H1 (cell line): ENCODE measurements around the gene RIPK4. TPM values are rescaled to one million over a fixed set of nuclear protein-coding genes. Genes with fewer than 3 reads are reported as not detected.

ENCODE experiments used
- HDAC2 ChIP-seq, 2 experiments: fragments of 300-600 bp in 1 of 2; sonication (generic) in 1 of 2; IDR thresholded peaks; 2 replicates each; pipeline ENCODE4 v1.6.1; 2011 to 2012; ENCODE audit warnings: low read depth in 2 of 2, low read length in 2 of 2, mild to moderate bottlenecking in 2 of 2, moderate library complexity in 2 of 2, borderline replicate concordance in 1 of 2, inconsistent platforms in 1 of 2
- RAD21 ChIP-seq, 2 experiments: IDR thresholded peaks in 1 of 2; conservative IDR thresholded peaks in 1 of 2; 2 replicates each; pipeline ENCODE4 v1.6.1; 2011; ENCODE audit warnings: low read depth in 2 of 2, low read length in 2 of 2, improper control_type of control experiment in 1 of 2, inconsistent platforms in 1 of 2, mild to moderate bottlenecking in 1 of 2, moderate library complexity in 1 of 2
- polyA plus RNA-seq, 7 experiments: library from polyadenylated mRNA; depleted of rRNA in 3 of 7; stranded (reverse) in 5 of 7; unstranded in 2 of 7; fragments of >200 nt in 5 of 7; fragments of 200-250 nt in 2 of 7; gene quantifications; 1 replicate in 5 of 7; 2 replicates in 1 of 7; 4 replicates in 1 of 7; pipeline versions ENCODE4 v1.2.1 to v1.2.3, GENCODE V29; 2011 to 2013; ENCODE audit warnings: missing spikeins in 2 of 7, mixed read lengths in 2 of 7
- total RNA-seq: library from RNA; stranded (reverse); fragmentation: NEBNext Ultra II Directional; extraction: Animal tissue kit (Norgen Biotek cat#: 25700); gene quantifications from 2 replicates; pipeline ENCODE4 v1.2.1, GENCODE V29; 2021

The RIPK4 gene
- total and polyA plus RNA-seq, 2 of the 8 experiments (the other 6 are each of a cell fraction or from before 2014, with no cell fraction given), result 2.7 to 5.6 TPM

DNA sequence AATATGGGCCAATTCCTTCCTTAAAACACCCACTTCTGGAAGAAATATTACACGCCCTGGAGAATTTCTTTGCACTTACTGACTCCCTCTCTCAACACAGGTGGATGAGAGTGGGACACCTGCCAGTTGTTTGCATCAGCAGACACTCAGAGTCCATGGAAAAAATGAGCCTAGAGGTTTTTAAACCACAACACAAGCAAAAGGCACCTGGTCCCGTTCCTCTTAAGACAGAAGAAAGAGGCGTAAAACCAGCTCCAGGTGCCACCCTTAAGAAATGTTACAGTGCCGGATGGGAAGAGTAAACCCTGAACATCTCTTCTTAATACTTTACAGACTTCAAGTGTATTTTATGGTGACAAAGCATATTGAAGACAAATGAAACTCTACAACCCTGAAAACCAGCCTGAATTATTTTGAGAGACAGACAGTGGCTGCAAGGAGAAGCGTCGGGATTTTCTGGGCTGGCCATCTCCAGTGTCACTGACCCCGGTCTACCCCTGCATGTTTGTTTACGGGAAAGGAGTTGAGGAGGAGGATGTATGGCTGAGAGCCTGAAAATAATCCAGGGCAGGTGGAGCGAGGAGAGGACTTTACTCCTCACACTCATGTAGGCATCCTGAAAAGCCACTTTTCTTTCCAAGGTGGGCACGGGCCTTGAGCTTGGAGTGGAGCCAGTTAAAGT is 7.8 kb upstream of the RIPK4 start (continued):
- TF ChIP-seq HDAC2 (IDR thresholded peaks at IDR 0.05; ENCODE audit: borderline replicate concordance in 1 of 2, low read depth in 2 of 2, low read length in 2 of 2) (no peak), RAD21 (IDR thresholded peaks at IDR 0.05 in 1 of 2, conservative IDR thresholded peaks at IDR 0.05 in 1 of 2; ENCODE audit: low read depth in 2 of 2, low read length in 2 of 2) (no peak)
